Hematopoietic multipotent progenitor cell (in vitro differentiated cells): ENCODE measurements around the gene TBX1. TPM values are rescaled to one million over a fixed set of nuclear protein-coding genes. Genes with fewer than 3 reads are reported as not detected.

Source experiments
- DNase-seq, 3 donors: peaks; one replicate each; pipeline ENCODE4 v3.0.0-alpha.2; 2011 to 2015; ENCODE audit warnings: low read depth in 2 of 3, low spot score in 2 of 3
- total RNA-seq: library from RNA; depleted of rRNA; stranded (reverse); fragments of >200 nt; gene quantifications from one replicate; pipeline ENCODE4 v1.2.3, GENCODE V29; 2012

Gene TBX1
- total RNA-seq, 1 donor, result not detected

DNA sequence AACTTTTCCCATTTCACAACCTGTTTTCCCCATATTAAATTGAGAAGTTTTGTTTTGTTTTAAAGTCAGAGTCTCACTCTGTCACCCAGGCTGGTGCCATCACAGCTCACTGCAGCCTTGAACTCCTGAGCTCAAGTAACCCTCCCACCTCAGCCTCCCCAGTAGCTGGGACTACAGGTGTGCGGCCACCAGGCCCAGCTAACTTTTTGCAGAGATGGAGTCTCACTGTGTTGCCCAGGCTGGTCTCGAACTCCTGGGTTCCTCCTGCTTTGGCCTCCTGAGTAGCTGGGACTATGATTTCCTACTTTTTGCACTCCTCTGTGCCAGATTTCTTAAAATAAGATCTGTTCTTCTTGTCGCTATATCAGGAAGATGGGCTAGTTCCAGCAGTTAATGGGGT is 49.2 kb downstream of the TBX1 start:
- DNase-seq, result no peak

DNA sequence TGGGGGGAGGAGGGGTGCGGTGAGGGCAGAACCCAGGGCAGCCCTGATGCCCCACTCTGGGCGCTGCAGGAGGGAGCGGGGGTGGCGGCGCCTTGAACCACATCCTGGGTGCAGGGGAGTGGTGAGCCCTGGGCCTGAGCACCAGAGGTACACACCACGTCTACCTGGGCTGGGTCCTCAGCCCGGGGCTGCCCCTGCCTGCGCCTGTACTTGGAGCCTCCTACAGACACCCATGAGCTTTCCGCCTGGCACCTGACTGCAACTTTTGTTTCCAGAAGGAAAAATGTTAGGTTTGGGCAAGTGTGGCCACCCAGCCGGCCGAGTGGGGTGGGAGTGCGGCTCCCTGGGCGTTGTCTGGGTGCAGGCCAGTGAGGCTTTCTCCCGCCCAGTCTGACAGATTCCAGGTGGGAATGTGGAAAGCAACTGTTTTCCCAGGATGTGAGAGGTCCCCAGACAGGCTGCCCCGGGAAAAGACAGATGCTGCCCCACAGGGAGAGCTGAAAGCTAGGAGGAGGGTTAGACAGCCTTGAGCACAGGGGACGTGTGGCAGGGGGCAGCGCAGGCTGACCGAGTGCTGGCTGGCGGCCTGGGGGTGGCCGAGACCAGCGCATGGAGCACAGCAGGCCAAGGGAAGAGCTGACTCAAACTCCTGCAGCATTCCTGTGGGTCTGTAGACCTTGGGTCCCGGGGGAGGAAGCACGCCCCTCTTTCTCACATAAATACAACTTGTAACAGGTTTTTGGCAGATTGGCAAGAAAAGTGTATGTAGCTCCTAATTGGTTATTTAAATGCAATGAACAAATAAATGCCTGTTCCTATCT is 50.0 kb downstream of the TBX1 start:
- no peak for DNase-seq

DNA sequence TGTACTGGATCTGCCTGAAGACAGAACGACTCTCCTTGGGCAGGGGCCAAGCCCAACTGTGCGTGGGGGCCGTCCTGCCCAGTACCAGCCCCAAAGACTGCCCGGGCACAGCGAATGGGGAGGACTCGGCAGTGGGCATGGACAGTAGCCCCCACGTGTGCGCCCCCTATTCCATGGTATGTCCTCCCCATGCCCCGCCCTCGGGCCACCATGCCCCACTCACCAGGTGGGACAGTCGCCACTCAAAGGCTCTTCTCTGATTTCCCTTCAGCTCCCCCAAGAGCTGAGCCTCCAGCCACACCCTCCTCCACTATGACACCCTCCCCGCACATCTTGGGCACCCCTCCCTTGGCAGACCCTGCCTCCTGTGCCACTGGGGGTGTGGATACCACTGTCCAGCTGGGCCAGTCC is 50.6 kb downstream of the TBX1 start:
- no peak for DNase-seq

DNA sequence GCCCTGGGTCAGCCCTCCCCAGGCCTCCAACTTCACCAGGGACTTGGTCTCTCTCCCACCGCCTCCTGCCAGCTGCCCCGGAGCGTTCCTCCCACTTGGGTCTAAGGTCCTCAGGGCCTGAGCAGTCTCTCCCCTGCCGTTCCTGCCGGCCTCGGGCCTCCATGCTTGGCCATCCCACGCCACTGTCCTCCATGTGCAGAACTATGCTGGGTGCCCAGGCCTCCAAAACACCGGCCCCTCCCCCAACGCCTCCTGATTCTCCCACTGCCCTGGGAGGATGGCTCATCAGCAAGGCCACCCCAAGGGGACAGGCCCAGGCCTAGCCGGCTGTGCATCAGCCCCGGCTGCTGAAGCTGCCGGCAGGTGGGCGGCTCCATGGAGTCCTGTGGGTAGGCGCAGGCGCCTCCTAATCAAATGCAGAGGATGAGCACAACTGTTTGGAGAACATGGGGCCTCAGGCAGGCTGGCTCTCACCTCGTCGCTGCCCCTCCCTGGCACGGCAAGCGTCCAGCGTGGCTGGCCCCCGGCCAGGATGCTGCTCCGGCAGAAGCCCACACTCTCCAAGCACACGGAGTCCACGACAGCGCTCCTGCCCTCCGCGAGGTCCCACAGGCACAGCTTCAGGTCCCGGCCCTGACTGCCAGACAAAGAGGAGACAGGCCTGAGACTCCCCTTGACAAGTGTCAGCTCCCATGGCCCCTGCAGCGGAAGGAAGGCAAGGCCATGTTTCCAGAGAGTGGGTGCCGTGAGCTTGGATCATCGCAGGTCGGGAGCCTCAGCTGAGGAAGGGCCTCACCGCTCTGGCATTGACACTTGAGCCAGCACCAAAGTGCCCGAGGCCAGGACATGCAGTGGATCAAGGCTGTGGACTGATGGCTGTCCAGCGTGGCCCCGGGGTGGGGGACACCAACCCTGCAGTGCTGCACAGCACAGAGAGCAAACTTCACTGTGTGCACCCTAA is 51.5 kb downstream of the TBX1 start:
- DNase-seq, result no peak

DNA sequence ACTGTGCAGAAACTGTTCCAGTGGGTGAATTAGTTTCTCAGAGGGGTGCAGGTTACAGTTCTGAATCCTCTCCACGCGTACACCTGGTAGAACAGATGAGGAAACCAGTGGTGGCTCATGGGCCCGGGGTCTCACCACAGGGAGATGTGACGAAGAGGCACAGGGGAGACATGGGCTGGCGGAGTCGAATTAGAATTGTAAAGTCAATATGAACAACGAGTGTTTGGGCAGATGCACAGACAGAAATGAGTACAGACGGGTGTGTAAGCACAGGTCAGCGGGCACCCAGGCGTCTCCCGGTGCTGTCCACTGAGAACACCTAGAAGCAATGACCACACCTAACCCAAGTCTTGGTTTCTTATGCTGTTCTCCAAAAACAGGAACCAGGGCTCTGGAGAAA is 52.3 kb downstream of the TBX1 start:
- DNase-seq, result no peak

DNA sequence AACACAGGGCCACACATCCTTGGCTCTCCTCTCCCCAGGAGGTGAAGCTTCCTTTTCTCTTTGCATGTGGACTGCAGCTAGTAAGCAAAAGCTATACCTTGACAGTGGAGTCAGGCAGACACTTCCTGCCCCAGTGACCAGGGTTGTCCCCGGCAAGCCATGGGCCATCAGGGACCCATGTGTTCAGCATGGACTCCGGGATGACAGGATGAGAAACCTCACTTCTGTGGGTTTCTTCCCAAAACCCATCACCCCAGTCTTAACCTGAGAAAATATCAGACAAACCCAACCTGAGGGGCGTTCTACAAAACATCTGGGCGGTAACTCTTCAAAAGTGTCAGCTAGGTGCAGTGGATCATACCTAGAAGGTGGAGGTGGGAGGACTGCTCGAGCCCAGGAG is 53.9 kb downstream of the TBX1 start:
- DNase-seq, result no peak

DNA sequence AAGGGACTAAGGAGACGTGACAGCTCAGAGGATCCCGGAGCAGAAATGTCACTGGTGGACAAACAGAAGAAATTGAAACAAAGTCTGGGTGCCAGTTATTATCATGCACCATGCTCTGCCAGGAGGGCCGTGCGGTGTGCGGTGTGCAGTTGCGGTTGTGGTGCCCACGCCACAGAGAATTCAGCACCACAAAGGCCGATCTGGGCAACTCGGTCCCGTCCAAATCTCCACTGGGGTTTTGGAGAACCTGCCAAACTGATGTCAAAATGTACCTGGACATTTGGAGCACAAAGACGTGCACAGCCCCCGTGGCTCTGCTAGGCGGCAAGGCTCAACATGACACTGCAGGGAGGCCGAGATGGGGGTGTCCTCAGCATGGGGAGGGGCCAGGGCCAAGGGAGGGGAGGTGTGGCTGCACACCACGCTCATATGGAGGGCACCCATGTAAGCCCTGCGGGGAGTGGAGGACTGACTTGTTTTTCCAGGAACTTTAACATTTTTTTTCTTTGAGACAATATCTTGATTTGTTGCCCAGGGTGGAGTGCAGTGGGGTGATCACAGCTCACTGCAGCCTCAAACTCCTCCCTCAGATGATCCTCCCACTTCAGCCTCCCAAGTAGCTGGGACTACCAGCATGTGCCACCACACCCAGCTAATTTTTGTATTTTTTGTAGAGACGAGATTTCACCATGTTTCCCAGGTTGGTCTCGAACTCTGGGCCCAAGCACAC is 54.7 kb downstream of the TBX1 start:
- DNase-seq, result no peak

DNA sequence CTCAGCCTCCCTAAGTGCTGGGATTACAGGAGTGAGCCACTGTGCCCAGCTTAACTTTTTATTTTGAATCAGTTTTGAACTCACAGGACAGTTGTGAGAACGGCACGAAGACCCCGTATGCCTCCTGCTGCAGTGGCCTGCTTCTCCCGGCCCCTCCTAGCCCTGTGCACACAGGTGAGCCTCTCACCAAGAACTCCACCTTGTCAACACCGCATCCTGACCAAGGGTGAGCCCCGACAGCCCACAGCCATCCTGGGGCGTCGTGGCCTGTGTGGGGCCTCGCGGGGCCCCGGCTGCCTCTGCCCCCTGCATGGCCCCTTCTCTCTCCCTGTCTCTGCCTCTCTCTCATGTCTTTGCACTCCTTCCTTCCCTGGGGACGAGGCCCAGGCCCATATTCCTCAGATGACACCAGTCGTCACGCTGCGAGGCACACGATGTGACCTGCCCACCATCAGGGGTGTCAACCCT is 55.3 kb downstream of the TBX1 start:
- DNase-seq, result no peak

DNA sequence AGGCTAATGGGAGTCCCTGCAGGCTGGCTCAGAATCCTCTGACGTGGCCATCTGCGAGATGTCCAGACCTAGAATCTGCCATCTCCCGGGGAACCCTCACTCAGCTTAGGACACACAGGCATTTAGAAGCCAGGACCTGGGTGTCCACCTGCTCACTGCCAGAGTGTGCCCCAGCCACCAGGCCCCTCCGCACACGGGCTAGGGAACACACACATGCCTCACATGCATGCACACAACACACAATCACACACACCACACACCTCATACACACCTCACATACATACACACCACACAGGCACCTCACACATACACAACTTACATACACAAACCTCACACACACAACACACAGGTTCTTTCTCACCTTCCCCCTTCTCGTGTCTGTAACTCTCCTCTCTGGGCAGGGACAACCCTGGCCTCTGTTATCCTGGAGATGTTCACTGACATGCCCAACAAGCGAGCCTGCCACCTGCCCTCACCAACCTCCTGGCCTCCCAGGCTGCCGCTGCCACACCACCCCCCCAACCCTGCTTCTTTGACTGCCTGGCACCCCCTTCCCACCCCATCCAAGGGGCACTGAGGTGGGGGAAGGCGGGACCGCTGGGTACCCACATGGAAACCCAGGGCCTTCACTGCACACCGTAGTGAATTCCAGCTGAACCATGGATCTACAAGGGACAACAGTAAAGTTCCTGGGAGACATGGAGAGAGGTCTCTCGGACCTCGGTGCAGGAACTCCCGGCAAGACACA is 56.0 kb downstream of the TBX1 start:
- no peak for DNase-seq

Other genes with a start within 250 kb of the TBX1 start
- gene CLDN5, start 236.4 kb upstream of the TBX1 start, total RNA-seq, result 9.4 TPM
- 79.4 TPM for gene SEPTIN5, start 46.3 kb upstream of the TBX1 start, total RNA-seq
- gene GP1BB, start 37.2 kb upstream of the TBX1 start, total RNA-seq, result 11.0 TPM
- gene GNB1L, start 94.1 kb downstream of the TBX1 start, total RNA-seq, result 10.0 TPM
- gene RTL10, start 94.1 kb downstream of the TBX1 start, total RNA-seq, result 22.9 TPM
- gene COMT, start 181.0 kb downstream of the TBX1 start, total RNA-seq, result 416 TPM
- gene TXNRD2, start 181.0 kb downstream of the TBX1 start, total RNA-seq, result 31.5 TPM